IMR-90 (cell line): ENCODE measurements around the gene ABAT. TPM values are rescaled to one million over a fixed set of nuclear protein-coding genes. Genes with fewer than 3 reads are reported as not detected.

Source experiments
- ATAC-seq: fragments of 200-7000 bp; cut with Tn5 transposase; 2 replicates; pipeline ENCODE4 v1.9.1; 2020; ENCODE audit warnings: low read depth, mild to moderate bottlenecking, moderate library complexity
- BruUV-seq: library from RNA; stranded (reverse); fragments of 400-500 nt; replicated peaks from 2 replicates; lab custom pipeline; 2021; lab: Mats Ljungman, UMichigan
- CTCF ChIA-PET: fragments of 300-600 bp; formaldehyde crosslinking; extraction: SDS; loops from one replicate; lab custom pipeline; 2021; ENCODE audit warnings: antibody characterized with exemption; lab: Yijun Ruan, JAX
- POLR2A ChIA-PET: fragments of 300-600 bp; sonication (Branson Sonifier 250); formaldehyde crosslinking; loops from one replicate; lab custom pipeline; 2022; ENCODE audit warnings: antibody characterized with exemption; ENCODE audit not compliant: unreplicated experiment; lab: Charles Lee
- DNase-seq: peaks from one replicate; pipeline ENCODE4 v3.0.0; 2013
- H2AFZ ChIP-seq: replicated peaks from 2 replicates; pipeline ENCODE3; 2013; ENCODE audit warnings: low read length, mild to moderate bottlenecking; ENCODE audit not compliant: poor library complexity
- H2AK5ac ChIP-seq: 2 replicates; pipeline ENCODE4 v1.6.1; 2013; ENCODE audit warnings: low read depth, low read length, inconsistent platforms
- H2AK9ac ChIP-seq: replicated peaks from 2 replicates; pipeline ENCODE3; 2013; ENCODE audit warnings: mild to moderate bottlenecking, low read depth, low read length, moderate library complexity; ENCODE audit not compliant: poor library complexity
- H2BK120ac ChIP-seq: 2 replicates; pipeline ENCODE4 v1.6.1; 2013; ENCODE audit warnings: low read depth, low read length, inconsistent platforms
- H2BK15ac ChIP-seq: 3 replicates; pipeline ENCODE4 v1.6.1; 2013; ENCODE audit warnings: low read depth, low read length, inconsistent platforms
- H2BK20ac ChIP-seq: 2 replicates; pipeline ENCODE4 v1.6.1; 2013; ENCODE audit warnings: low read depth, mild to moderate bottlenecking, inconsistent platforms, low read length, moderate library complexity
- H2BK5ac ChIP-seq: 2 replicates; pipeline ENCODE4 v1.6.1; 2013; ENCODE audit warnings: mild to moderate bottlenecking, low read depth, low read length, inconsistent platforms; ENCODE audit not compliant: poor library complexity, severe bottlenecking
- H3K14ac ChIP-seq: replicated peaks from 2 replicates; pipeline ENCODE4 v1.6.1; 2013; ENCODE audit warnings: low read depth, low read length, inconsistent platforms
- H3K18ac ChIP-seq: 2 replicates; pipeline ENCODE4 v1.6.1; 2013; ENCODE audit warnings: low read depth, low read length, control low read depth
- H3K23ac ChIP-seq: 2 replicates; pipeline ENCODE4 v1.6.1; 2013; ENCODE audit warnings: low read depth, low read length, inconsistent platforms
- H3K27ac ChIP-seq: 2 replicates; pipeline ENCODE4 v1.5.1; 2013; ENCODE audit warnings: mild to moderate bottlenecking, control low read depth, low read length; ENCODE audit not compliant: insufficient read depth
- H3K27me3 ChIP-seq: 2 replicates; pipeline ENCODE4 v1.6.1; 2013; ENCODE audit warnings: low read length; ENCODE audit not compliant: control insufficient read depth, insufficient read depth
- H3K36me3 ChIP-seq: 2 replicates; pipeline ENCODE4 v1.6.1; 2013; ENCODE audit warnings: low read length, mixed read lengths; ENCODE audit not compliant: control insufficient read depth, insufficient read depth
- H3K4ac ChIP-seq: 2 replicates; pipeline ENCODE4 v1.6.1; 2013; ENCODE audit warnings: low read depth, low read length, inconsistent platforms
- H3K4me1 ChIP-seq: 2 replicates; pipeline ENCODE4 v1.6.1; 2013; ENCODE audit warnings: low read length, mixed read lengths; ENCODE audit not compliant: control insufficient read depth, insufficient read depth
- H3K4me2 ChIP-seq: 2 replicates; pipeline ENCODE4 v1.6.1; 2013; ENCODE audit warnings: low read depth, mild to moderate bottlenecking, control low read depth, low read length, moderate library complexity
- H3K4me3 ChIP-seq: 2 replicates; pipeline ENCODE4 v1.5.1; 2013; ENCODE audit warnings: low read depth, mild to moderate bottlenecking, control low read depth, low read length, moderate library complexity; ENCODE audit not compliant: insufficient read depth
- H3K56ac ChIP-seq: 2 replicates; pipeline ENCODE4 v1.6.1; 2013; ENCODE audit warnings: low read length, inconsistent platforms; ENCODE audit not compliant: insufficient read depth; ENCODE audit errors: extremely low read depth
- H3K79me1 ChIP-seq, 2 experiments: 2 replicates each; pipeline ENCODE4 v1.6.1; 2013; ENCODE audit warnings: low read length in 2 of 2, inconsistent platforms in 1 of 2, low read depth in 1 of 2
- H3K9ac ChIP-seq: 2 replicates; pipeline ENCODE4 v1.6.1; 2013; ENCODE audit warnings: low read depth, low read length, control low read depth
- H3K9me1 ChIP-seq: 2 replicates; pipeline ENCODE4 v1.6.1; 2013; ENCODE audit warnings: low read length, inconsistent platforms; ENCODE audit not compliant: insufficient read depth
- H3K9me3 ChIP-seq: 2 replicates; pipeline ENCODE4 v1.6.1; 2013; ENCODE audit warnings: low read length; ENCODE audit not compliant: control insufficient read depth, insufficient read depth
- H4K20me1 ChIP-seq: 2 replicates; pipeline ENCODE4 v1.6.1; 2013; ENCODE audit warnings: low read length, inconsistent platforms; ENCODE audit not compliant: insufficient read depth
- H4K5ac ChIP-seq: 2 replicates; pipeline ENCODE4 v1.6.1; 2013; ENCODE audit warnings: mild to moderate bottlenecking, low read depth, low read length, control low read depth
- H4K8ac ChIP-seq, 2 experiments: 2 replicates each; pipeline ENCODE4 v1.6.1; 2013; ENCODE audit warnings: low read depth in 2 of 2, low read length in 2 of 2, control low read depth in 1 of 2, inconsistent platforms in 1 of 2
- H4K91ac ChIP-seq: 2 replicates; pipeline ENCODE4 v1.6.1; 2013; ENCODE audit warnings: low read depth, low read length, inconsistent platforms; ENCODE audit not compliant: insufficient read depth
- BHLHE40 ChIP-seq: fragments of 150-350 bp; IDR thresholded peaks from 2 replicates; pipeline ENCODE4 v1.6.1; 2016; ENCODE audit warnings: mild to moderate bottlenecking, low read depth, low read length
- CEBPB ChIP-seq: IDR thresholded peaks from 2 replicates; pipeline ENCODE4 v1.6.1; 2012; ENCODE audit warnings: low read depth, low read length, improper control_type of control experiment
- CHD1 ChIP-seq: IDR thresholded peaks from 2 replicates; pipeline ENCODE4 v1.6.1; 2012; ENCODE audit warnings: low read depth, low read length, improper control_type of control experiment
- ELK1 ChIP-seq: fragments of 150-350 bp; IDR thresholded peaks from 2 replicates; pipeline ENCODE4 v1.6.1; 2016; ENCODE audit warnings: low read depth, mild to moderate bottlenecking, low read length, moderate library complexity, borderline replicate concordance
- FOS ChIP-seq: fragments of 150-350 bp; IDR thresholded peaks from 2 replicates; pipeline ENCODE4 v1.6.1; 2016; ENCODE audit warnings: low read depth, low read length
- MAFK ChIP-seq: IDR thresholded peaks from 2 replicates; pipeline ENCODE4 v1.6.1; 2012; ENCODE audit warnings: low read depth, low read length, improper control_type of control experiment
- MAZ ChIP-seq: IDR thresholded peaks from 2 replicates; pipeline ENCODE4 v1.6.1; 2012; ENCODE audit warnings: low read depth, mild to moderate bottlenecking, low read length, improper control_type of control experiment, moderate library complexity, borderline replicate concordance
- MXI1 ChIP-seq: IDR thresholded peaks from 2 replicates; pipeline ENCODE4 v1.6.1; 2012; ENCODE audit warnings: low read depth, mild to moderate bottlenecking, low read length, moderate library complexity, borderline replicate concordance
- NFE2L2 ChIP-seq: fragments of 150-350 bp; IDR thresholded peaks from 2 replicates; pipeline ENCODE4 v1.6.1; 2016; ENCODE audit warnings: low read depth, mild to moderate bottlenecking, low read length
- POLR2A ChIP-seq: IDR thresholded peaks from 2 replicates; pipeline ENCODE4 v1.6.1; 2012; ENCODE audit warnings: mild to moderate bottlenecking, low read depth, low read length
- RAD21 ChIP-seq: IDR thresholded peaks from 2 replicates; pipeline ENCODE4 v1.6.1; 2012; ENCODE audit warnings: low read length, improper control_type of control experiment
- RCOR1 ChIP-seq: IDR thresholded peaks from 2 replicates; pipeline ENCODE4 v1.6.1; 2012; ENCODE audit warnings: mild to moderate bottlenecking, low read length, improper control_type of control experiment; ENCODE audit not compliant: insufficient replicate concordance
- RFX5 ChIP-seq: IDR thresholded peaks from 2 replicates; pipeline ENCODE4 v1.8.0; 2012; ENCODE audit warnings: low read depth, mild to moderate bottlenecking, low read length, moderate library complexity
- SMC3 ChIP-seq: fragments of 150-350 bp; IDR thresholded peaks from 2 replicates; pipeline ENCODE4 v1.6.1; 2016; ENCODE audit warnings: low read depth, mild to moderate bottlenecking, antibody characterized with exemption, low read length, moderate library complexity
- WGBS, 2 experiments: methylation state at CpG; one replicate each; pipeline versions ENCODE4 v1.1.5 to v1.1.7; 2013; ENCODE audit warnings: missing lambda C conversion rate in 2 of 2; ENCODE audit not compliant: insufficient read length in 1 of 2; ENCODE audit errors: extremely low coverage in 2 of 2; 5-methylcytosine and 5-hydroxymethylcytosine counted together
- dilution Hi-C: fragments of 300-500 bp; cut with HindIII; formaldehyde crosslinking; loops from one replicate; pipeline ENCODE4 v1.14.3; 2018; ENCODE audit warnings: low sequenced_read_pairs; ENCODE audit not compliant: unreplicated experiment
- in situ Hi-C: fragments of 300-500 bp; cut with MboI; formaldehyde crosslinking; loops from 3 replicates; pipeline ENCODE4 v1.14.3; 2019; ENCODE audit warnings: low sequenced_read_pairs, inconsistent platforms, mixed read lengths
- intact Hi-C: fragments of 100-400 bp; cut with micrococcal nuclease; formaldehyde crosslinking; loops from 2 replicates; pipeline ENCODE4 v1.10.0; 2022
- polyA plus RNA-seq, 3 experiments: library from polyadenylated mRNA; depleted of rRNA; stranded (reverse); fragments of >200 nt; gene quantifications; 2 replicates each; pipeline ENCODE4 v1.2.3, GENCODE V29; 2012; ENCODE audit warnings: low replicate concordance in 1 of 3
- total RNA-seq: library from RNA; depleted of rRNA; stranded (reverse); fragments of >200 nt; gene quantifications from 2 replicates; pipeline ENCODE4 v1.2.3, GENCODE V29; 2012
- TF ChIP-seq, protein P1 (sequence below): fragments of 150-350 bp; IDR thresholded peaks from 2 replicates; pipeline ENCODE4 v1.6.1; 2017; ENCODE audit warnings: mild to moderate bottlenecking, antibody characterized with exemption, low read length, low read depth
- TF ChIP-seq, protein P2 (sequence below): conservative IDR thresholded peaks from 2 replicates; pipeline ENCODE4 v1.5.1; 2012; ENCODE audit warnings: mild to moderate bottlenecking, low read depth, low read length, improper control_type of control experiment

ABAT gene
- total and polyA plus RNA-seq, 2 of the 4 experiments (the other 2 are of a cell fraction) = 4.5 to 6.9 TPM

DNA sequence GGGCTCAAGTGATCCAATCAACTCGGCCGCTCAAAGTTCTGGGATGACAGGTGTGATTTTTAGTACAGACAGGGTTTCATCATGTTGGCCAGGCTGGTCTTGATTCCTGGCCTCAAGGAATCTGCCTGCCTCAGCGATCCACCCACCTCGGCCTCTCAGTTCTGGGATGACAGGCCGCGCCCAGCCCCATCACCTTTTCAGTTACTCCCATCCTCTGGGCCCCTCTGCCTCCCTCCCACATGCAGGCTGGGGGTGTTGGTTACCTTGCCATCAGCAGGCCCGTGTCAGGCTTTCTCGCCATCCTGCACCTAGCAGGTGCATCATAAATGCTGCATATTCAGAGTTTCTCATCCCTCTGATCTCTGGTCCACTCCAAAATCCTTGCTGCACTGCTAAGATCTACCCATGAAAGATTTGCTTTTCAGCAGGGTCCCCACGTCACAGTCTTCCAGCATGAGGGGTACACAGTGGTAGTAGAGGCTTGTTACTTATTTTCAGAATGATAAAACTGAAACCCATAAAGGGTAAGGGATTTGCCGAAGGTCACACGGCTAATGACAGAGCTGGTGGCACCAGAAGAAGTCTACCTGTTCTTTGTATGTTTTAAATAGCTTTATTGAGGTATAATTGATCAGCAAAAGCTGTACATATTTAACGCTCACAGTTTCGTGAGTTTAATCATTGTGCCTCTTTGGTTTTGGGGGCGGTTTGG lies 139.8 kb downstream of the ABAT start:
- no peak overlapping the region for H2AK9ac ChIP-seq
- H4K5ac ChIP-seq = no peak overlapping the region
- peaks cover 21% of the 10 kb centered on the region for H4K20me1 ChIP-seq
- intact Hi-C loops = no loop called here
- H2AFZ ChIP-seq = no peak overlapping the region
- 93% methylated on average over 5 of the region's 14 CpGs; no CpG with 5 or more reads in 1 of the 2 experiments for WGBS, 2 experiments
- H3K79me1 ChIP-seq = peaks cover 42% of the 10 kb centered on the region in 2 experiments
- H3K4ac ChIP-seq = no peak overlapping the region
- H2BK20ac ChIP-seq = no peak overlapping the region
- no peaks in the 10 kb centered on the region for H3K9me3 ChIP-seq
- CTCF ChIA-PET = no interaction called here
- H3K36me3 ChIP-seq = peaks cover 67% of the 10 kb centered on the region
- H3K56ac ChIP-seq = no peak overlapping the region
- no peak for TF ChIP-seq MAZ
- TF ChIP-seq RAD21 = no peak
- TF ChIP-seq, protein P1, sequence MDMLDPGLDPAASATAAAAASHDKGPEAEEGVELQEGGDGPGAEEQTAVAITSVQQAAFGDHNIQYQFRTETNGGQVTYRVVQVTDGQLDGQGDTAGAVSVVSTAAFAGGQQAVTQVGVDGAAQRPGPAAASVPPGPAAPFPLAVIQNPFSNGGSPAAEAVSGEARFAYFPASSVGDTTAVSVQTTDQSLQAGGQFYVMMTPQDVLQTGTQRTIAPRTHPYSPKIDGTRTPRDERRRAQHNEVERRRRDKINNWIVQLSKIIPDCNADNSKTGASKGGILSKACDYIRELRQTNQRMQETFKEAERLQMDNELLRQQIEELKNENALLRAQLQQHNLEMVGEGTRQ = no peak
- no peak for TF ChIP-seq CHD1
- no peak for TF ChIP-seq ELK1
- TF ChIP-seq CEBPB = no peak
- TF ChIP-seq MXI1 = no peak
- TF ChIP-seq SMC3 = no peak
- TF ChIP-seq, protein P2, sequence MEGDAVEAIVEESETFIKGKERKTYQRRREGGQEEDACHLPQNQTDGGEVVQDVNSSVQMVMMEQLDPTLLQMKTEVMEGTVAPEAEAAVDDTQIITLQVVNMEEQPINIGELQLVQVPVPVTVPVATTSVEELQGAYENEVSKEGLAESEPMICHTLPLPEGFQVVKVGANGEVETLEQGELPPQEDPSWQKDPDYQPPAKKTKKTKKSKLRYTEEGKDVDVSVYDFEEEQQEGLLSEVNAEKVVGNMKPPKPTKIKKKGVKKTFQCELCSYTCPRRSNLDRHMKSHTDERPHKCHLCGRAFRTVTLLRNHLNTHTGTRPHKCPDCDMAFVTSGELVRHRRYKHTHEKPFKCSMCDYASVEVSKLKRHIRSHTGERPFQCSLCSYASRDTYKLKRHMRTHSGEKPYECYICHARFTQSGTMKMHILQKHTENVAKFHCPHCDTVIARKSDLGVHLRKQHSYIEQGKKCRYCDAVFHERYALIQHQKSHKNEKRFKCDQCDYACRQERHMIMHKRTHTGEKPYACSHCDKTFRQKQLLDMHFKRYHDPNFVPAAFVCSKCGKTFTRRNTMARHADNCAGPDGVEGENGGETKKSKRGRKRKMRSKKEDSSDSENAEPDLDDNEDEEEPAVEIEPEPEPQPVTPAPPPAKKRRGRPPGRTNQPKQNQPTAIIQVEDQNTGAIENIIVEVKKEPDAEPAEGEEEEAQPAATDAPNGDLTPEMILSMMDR = no peak
- no peak for TF ChIP-seq NFE2L2
- TF ChIP-seq MAFK = no peak
- TF ChIP-seq POLR2A = no peak
- no peak for TF ChIP-seq BHLHE40
- no peak for TF ChIP-seq RCOR1
- TF ChIP-seq RFX5 = no peak
- TF ChIP-seq FOS = no peak
- no peaks in the 10 kb centered on the region for H3K9me1 ChIP-seq
- dilution Hi-C loops = no loop called here
- H3K4me3 ChIP-seq = no peak overlapping the region
- no peak for DNase-seq
- H2AK5ac ChIP-seq = no peak overlapping the region
- BruUV-seq = no TSS peak
- no peak overlapping the region for H3K14ac ChIP-seq
- H3K27me3 ChIP-seq = no peaks in the 10 kb centered on the region
- no peak overlapping the region for H3K23ac ChIP-seq
- H2BK120ac ChIP-seq = no peak overlapping the region
- H2BK15ac ChIP-seq = no peak overlapping the region
- no peak overlapping the region for H3K18ac ChIP-seq
- H3K27ac ChIP-seq = no peak overlapping the region
- no peaks in the 10 kb centered on the region for H3K4me1 ChIP-seq
- in situ Hi-C loops = no loop called here
- H4K91ac ChIP-seq = no peak overlapping the region
- H3K9ac ChIP-seq = no peak overlapping the region
- POLR2A ChIA-PET = no interaction called here
- H2BK5ac ChIP-seq = no peak overlapping the region
- no peak overlapping the region for H3K4me2 ChIP-seq
- ATAC-seq = no peak
- H4K8ac ChIP-seq = no peak overlapping the region
